Measurements from ENCODE around the gene REXO1.
A peak's percentile ranks its signal among the peaks of the same experiment; 100 is the strongest.

The REXO1 gene

DNA sequence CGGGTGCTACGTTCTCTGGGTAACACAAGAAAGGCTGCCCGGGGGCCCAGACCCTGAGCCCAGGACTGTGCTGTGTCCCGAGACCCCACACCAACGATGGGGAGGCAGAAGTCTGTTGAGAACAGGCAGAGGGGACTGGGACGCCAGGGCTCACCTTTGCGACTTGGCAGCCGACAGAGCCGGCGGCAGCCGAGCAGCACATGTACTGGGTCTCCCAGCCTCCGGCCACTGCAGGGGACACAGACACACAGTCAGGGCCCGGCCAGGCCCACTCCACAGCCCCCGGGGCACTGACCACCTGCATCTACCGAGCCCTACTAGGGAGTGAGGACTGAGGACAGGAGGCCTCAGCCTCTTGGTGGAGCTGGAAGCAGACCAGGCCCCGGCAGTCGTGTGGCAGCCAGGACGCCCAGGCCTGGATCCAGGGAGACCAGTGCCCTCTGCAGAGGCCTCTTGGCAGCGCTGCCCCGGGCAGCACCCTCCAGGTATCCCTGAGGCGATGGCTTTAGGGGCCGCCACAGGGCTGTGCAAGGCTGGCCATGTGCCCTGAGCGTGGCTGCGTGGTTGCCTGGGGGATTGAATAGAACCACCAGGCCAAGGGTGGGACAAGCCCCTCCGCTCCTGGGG is 30.6 kb downstream of the REXO1 start:
- ChIA-PET POLR2A (ENCODE audit: low non-redundant PET) (no interaction called here), CTCF (interaction anchor here (1.6 kb wide), 1 partner anchor 145 kb away, joined by 5 read pairs; no protein-coding TSS in a partner anchor)
- DNase-seq (ENCODE audit: low spot score): no peak
- TF ChIP-seq, protein P1, sequence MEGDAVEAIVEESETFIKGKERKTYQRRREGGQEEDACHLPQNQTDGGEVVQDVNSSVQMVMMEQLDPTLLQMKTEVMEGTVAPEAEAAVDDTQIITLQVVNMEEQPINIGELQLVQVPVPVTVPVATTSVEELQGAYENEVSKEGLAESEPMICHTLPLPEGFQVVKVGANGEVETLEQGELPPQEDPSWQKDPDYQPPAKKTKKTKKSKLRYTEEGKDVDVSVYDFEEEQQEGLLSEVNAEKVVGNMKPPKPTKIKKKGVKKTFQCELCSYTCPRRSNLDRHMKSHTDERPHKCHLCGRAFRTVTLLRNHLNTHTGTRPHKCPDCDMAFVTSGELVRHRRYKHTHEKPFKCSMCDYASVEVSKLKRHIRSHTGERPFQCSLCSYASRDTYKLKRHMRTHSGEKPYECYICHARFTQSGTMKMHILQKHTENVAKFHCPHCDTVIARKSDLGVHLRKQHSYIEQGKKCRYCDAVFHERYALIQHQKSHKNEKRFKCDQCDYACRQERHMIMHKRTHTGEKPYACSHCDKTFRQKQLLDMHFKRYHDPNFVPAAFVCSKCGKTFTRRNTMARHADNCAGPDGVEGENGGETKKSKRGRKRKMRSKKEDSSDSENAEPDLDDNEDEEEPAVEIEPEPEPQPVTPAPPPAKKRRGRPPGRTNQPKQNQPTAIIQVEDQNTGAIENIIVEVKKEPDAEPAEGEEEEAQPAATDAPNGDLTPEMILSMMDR (conservative IDR thresholded peaks at IDR 0.05; ENCODE audit: low read depth): no peak
- H3K27ac ChIP-seq: peak overlapping the region; percentile 29

DNA sequence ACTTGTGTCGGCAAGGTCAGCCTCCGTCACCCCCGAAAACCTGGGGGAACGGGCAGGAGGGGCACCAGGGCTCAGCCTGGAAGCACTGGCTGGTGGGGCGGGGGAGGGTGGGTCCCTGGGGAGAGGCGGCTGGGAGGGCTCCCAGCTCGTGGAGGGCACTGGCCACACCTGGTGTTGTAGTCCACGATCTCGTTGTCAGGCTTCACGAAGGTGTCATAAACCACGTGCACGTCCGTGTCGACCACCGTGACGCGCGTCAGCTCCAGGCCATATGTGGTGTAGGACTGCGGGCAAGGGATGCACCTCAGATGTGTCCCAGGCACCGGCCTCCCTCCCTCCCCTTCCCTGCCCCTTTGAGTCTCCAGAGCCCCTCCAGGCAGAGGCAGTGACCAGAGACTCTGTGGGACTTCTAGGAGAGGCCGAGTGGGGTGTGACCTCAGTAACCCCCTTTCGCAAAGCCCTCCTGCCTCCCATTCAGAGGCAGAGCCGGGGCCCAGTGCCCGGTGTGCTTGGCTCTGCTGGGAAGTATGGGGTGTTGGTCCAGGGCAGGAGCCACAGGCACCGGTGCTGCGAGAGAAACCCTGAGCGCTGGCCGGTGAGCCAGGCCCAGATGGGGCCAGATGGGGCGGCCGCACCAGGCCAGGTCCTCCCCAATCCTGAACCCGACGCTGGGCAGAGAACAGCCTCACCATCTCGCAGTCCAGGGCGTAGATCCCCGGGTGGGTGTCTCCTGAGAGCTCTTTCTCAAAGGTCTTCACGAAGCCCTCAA is 31.6 kb downstream of the REXO1 start:
- ChIA-PET POLR2A (ENCODE audit: low non-redundant PET) (no interaction called here), CTCF (no interaction called here)
- H3K27ac ChIP-seq: peak overlapping the region; percentile 29
- TF ChIP-seq, protein P1 (conservative IDR thresholded peaks at IDR 0.05; ENCODE audit: low read depth): no peak
- no peak for DNase-seq (ENCODE audit: low spot score)

DNA sequence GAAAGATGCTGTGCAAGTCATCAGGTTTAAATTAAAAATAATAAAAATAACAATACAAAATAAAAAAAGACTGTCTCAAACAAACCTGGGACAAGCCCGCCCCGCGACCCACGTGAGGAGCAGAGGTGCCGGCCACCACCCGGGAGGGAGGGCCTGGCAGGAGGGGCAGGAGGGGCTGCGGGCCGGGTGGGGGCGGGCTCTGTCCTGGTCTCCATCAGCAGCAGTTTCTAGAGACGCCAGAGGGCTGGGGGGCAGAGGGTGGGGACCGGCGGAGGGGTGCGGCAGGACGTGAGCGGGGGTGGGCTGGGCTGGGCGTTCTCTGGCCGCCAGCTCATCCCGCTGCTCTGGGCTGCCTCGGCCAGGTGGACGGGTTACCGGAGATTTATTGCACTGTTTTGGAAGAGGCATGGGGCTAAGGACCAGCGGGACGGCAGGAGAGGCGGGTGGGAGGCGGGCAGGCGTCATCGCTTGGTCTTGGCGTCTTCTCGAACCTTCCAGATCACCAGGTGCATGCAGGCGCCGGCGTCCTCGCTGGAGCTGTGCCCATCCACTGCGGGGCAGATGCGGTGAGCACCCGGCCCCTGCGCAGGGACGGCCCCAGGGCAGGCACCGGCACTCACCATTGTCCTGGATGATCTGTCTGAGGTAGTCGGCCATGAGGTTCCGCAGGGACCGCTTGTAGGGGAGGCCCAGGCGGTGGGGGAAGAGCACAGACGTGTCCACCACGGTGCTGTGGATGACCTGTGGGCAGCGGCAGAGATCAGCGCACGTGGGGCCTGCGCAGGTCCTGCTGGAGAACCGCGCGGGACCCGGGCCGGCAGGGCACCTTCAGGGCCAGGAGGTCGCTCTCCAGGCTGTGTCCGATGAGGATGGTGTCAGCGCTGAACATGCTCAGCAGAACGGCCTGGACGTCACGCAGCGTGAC is 32.4 kb downstream of the REXO1 start:
- peak overlapping the region; percentile 93 for H3K27ac ChIP-seq
- POLR2A ChIA-PET (ENCODE audit: low non-redundant PET): no interaction called here
- CTCF ChIA-PET: no interaction called here
- TF ChIP-seq, protein P1 (conservative IDR thresholded peaks at IDR 0.05; ENCODE audit: low read depth): no peak
- DNase-seq (ENCODE audit: low spot score): no peak

DNA sequence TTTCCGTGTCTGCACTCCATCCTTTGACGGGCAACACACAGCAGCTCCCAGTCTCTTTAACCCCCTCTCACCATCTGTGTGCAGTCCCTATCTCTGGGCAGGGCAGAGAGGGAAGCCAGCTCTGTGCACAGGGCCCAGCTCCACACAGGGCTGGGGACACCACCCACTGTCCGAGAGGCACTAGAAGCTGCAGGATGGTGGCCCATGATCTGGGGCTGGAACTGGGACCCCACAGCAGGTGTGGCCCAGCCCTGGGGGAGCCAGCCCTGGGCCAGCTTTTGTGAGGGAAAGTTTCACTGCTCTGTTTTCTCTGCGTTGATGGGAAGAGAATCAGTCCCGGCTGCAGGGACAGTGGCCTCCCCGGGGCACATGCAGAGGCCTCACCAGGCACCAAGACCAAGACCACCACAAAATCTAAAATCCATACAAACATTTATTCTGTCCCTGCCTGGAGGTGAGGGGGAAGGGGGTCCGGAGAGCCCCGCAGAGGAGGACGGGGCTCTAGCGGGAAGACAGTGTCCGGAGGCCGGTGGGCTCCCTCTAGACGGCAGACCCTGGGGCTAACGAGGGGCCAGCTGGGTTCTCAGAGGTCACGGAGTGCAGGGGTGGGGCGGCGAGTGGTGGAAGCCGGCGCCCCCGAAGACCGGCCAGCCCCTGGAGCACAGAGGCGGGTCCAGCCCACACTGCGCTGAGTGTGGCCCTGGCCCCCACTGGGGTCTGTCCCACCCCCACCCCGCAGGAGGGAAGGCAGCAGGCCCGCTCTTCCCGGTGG is 33.3 kb downstream of the REXO1 start:
- POLR2A ChIA-PET (ENCODE audit: low non-redundant PET): no interaction called here

DNA sequence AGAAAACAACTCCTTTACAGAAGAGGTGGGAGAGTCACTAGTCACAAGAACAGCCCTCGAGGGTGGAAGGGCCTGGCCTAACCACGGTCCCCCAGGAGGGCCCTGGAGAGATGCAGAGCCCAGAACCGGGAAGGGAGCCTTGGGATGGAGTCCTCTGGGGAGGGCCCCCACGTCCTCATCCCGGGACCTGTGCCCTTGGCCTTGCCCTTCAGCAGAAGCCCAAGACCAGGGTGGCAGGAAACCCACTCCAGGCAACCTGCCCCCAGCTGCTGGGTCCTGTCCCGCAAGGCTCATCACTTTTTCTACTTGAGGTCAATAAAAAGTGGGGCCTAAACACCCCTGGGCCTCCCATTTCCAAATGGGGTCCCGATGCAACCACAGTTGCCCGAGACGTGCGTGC is 33.9 kb downstream of the REXO1 start:
- POLR2A ChIA-PET (ENCODE audit: low non-redundant PET): no interaction called here
- no peak for DNase-seq (ENCODE audit: low spot score)
- CTCF ChIA-PET: interaction anchor here (1.7 kb wide), 1 partner anchor 12 kb away, joined by 6 read pairs; no protein-coding TSS in a partner anchor
- peak overlapping the region; percentile 93 for H3K27ac ChIP-seq
- TF ChIP-seq, protein P1 (conservative IDR thresholded peaks at IDR 0.05; ENCODE audit: low read depth): no peak

More for the DNA sequence above, 33.3 kb downstream of the REXO1 start:
- TF ChIP-seq, protein P1 (conservative IDR thresholded peaks at IDR 0.05; ENCODE audit: low read depth): no peak
- peak overlapping the region; percentile 93 for H3K27ac ChIP-seq
- no peak for DNase-seq (ENCODE audit: low spot score)
- CTCF ChIA-PET: interaction anchor here (1.7 kb wide), 1 partner anchor 11 kb away, joined by 6 read pairs; no protein-coding TSS in a partner anchor

All from RWPE1 (cell line).